K562 (cell line): ENCODE measurements around the gene PHPT1. TPM values are rescaled to one million over a fixed set of nuclear protein-coding genes. Genes with fewer than 3 reads are reported as not detected.
"Not testable (repeated sequence)": the region's sequence is repeated elsewhere in the genome, so short reads cannot be mapped to it uniquely, and the experiment has no call there.

Experiments used
- ATAC-seq: fragments of 200-7000 bp; cut with Tn5 transposase; 3 replicates; pipeline ENCODE4 v1.9.1; 2020; ENCODE audit warnings: moderate library complexity
- BruUV-seq: library from RNA; stranded (reverse); fragments of 400-500 nt; replicated peaks from 2 replicates; lab custom pipeline; 2021; lab: Mats Ljungman, UMichigan
- CTCF ChIA-PET: fragments of 300-600 bp; formaldehyde crosslinking; extraction: SDS; loops from one replicate; lab custom pipeline; 2021; ENCODE audit warnings: low intra/inter-chr PET ratio; lab: Yijun Ruan, JAX
- POLR2A ChIA-PET: fragments of 300-600, 350-650 bp; sonication (Branson Sonifier 250); formaldehyde crosslinking; extraction: SDS; loops from one replicate; lab custom pipeline; 2021; ENCODE audit warnings: antibody characterized with exemption, inconsistent platforms; lab: Yijun Ruan, JAX
- DNase-seq, 4 experiments: peaks; one replicate each; pipeline versions ENCODE4 v3.0.0 to v3.0.0-alpha.2; 2011 to 2018; ENCODE audit warnings: low spot score in 3 of 4, mixed read lengths in 3 of 4; ENCODE audit errors: extremely low read depth in 1 of 4
- FAIRE-seq: peaks from 2 replicates; lab custom pipeline; 2011; peaks lifted over from hg19 to GRCh38; lab: Jason Lieb, UNC
- H2AFZ ChIP-seq: 2 replicates; pipeline ENCODE4 v1.6.0; 2011; ENCODE audit warnings: low read depth, low read length, control low read depth, inconsistent platforms
- H3K27ac ChIP-seq: fragments of 200-600 bp; 3 replicates; pipeline ENCODE4 v1.8.0; 2011; ENCODE audit warnings: low read depth, mild to moderate bottlenecking, control low read depth, inconsistent platforms, low read length, moderate library complexity, mixed read lengths; ENCODE audit errors: extremely low read depth
- H3K27me3 ChIP-seq, 2 experiments: fragments of 300-600 bp in 1 of 2; 2 replicates in 1 of 2; 3 replicates in 1 of 2; pipeline versions ENCODE4 v1.6.0 to v1.8.0; 2011; ENCODE audit warnings: inconsistent platforms in 2 of 2, low read length in 2 of 2, mild to moderate bottlenecking in 1 of 2, mixed read lengths in 1 of 2, moderate library complexity in 1 of 2; ENCODE audit not compliant: control insufficient read depth in 2 of 2, insufficient read depth in 2 of 2
- H3K36me3 ChIP-seq: fragments of 300-600 bp; 3 replicates; pipeline ENCODE4 v1.8.0; 2011; ENCODE audit warnings: mild to moderate bottlenecking, low read length, inconsistent platforms; ENCODE audit not compliant: control insufficient read depth, insufficient read depth
- H3K4me1 ChIP-seq, 2 experiments: fragments of 200-600 bp in 1 of 2; replicated peaks in 1 of 2; 2 replicates in 1 of 2; 3 replicates in 1 of 2; pipeline versions ENCODE4 v1.5.1 to v1.8.0; 2011; ENCODE audit warnings: inconsistent platforms in 2 of 2, low read length in 2 of 2, mild to moderate bottlenecking in 1 of 2, mixed read lengths in 1 of 2, moderate library complexity in 1 of 2; ENCODE audit not compliant: control insufficient read depth in 2 of 2, insufficient read depth in 2 of 2
- H3K4me2 ChIP-seq: 2 replicates; pipeline ENCODE4 v1.6.1; 2011; ENCODE audit warnings: low read length, control low read depth, inconsistent platforms, mixed read lengths; ENCODE audit not compliant: insufficient read depth
- H3K4me3 ChIP-seq: fragments of 200-600 bp; sonication (generic), shearing (Covaris generic); 2 replicates; pipeline ENCODE4 v1.5.1; 2016; ENCODE audit warnings: control low read depth, inconsistent platforms
- H3K79me2 ChIP-seq: fragments of 200-600 bp; 3 replicates; pipeline ENCODE4 v1.8.0; 2011; ENCODE audit warnings: low read length, inconsistent platforms; ENCODE audit not compliant: control insufficient read depth, insufficient read depth
- H3K9ac ChIP-seq, 2 experiments: 2 replicates each; pipeline versions ENCODE4 v1.6.0 to v1.6.1; 2011; ENCODE audit warnings: low read depth in 2 of 2, low read length in 2 of 2, control low read depth in 1 of 2, inconsistent platforms in 1 of 2, mild to moderate bottlenecking in 1 of 2, mixed read lengths in 1 of 2; ENCODE audit not compliant: insufficient read depth in 1 of 2
- H3K9me1 ChIP-seq: one replicate; pipeline ENCODE4 v1.6.0; 2011; ENCODE audit warnings: inconsistent platforms, mild to moderate bottlenecking, low read length, moderate library complexity; ENCODE audit not compliant: control insufficient read depth, insufficient read depth
- H3K9me3 ChIP-seq: replicated peaks from 2 replicates; pipeline ENCODE4 v1.5.1; 2011; ENCODE audit warnings: low read depth, low read length, inconsistent platforms; ENCODE audit not compliant: control insufficient read depth, insufficient read depth
- H4K20me1 ChIP-seq: replicated peaks from 2 replicates; pipeline ENCODE4 v1.6.1; 2011; ENCODE audit warnings: low read length, inconsistent platforms, mixed read lengths; ENCODE audit not compliant: control insufficient read depth, insufficient read depth
- CEBPG ChIP-seq, 3 experiments: fragments of 200-800 bp in 1 of 3; sonication (Bioruptor generic) in 1 of 3; sonication (generic) in 1 of 3; formaldehyde crosslinking in 1 of 3; IDR thresholded peaks in 2 of 3; conservative IDR thresholded peaks in 1 of 3; 2 replicates each; pipeline versions ENCODE4 v1.6.1 to v1.8.0; 2016 to 2022; ENCODE audit warnings: missing compliant biosample characterization in 2 of 3, missing genetic modification characterization in 2 of 3, mild to moderate bottlenecking in 1 of 3, missing genetic modification reagents in 1 of 3
- FOXP4 ChIP-seq: sonication (generic); formaldehyde crosslinking; IDR thresholded peaks from 2 replicates; pipeline ENCODE4 v1.8.0; 2022; ENCODE audit warnings: mild to moderate bottlenecking, missing genetic modification reagents, borderline replicate concordance
- ZBTB17 ChIP-seq: fragments of 450-650 bp; formaldehyde crosslinking; IDR thresholded peaks from 2 replicates; pipeline ENCODE4 v1.4.0; 2020; ENCODE audit warnings: mild to moderate bottlenecking
- WGBS: fragments of 100-300 bp; shearing (Covaris generic); methylation state at CpG from one replicate; pipeline ENCODE4 v1.1.6; 2016; ENCODE audit warnings: low coverage, mixed read lengths; ENCODE audit not compliant: insufficient coverage; ENCODE audit errors: missing lambda C conversion rate; 5-methylcytosine and 5-hydroxymethylcytosine counted together
- in situ Hi-C: fragments of 300-500 bp; cut with MboI; formaldehyde crosslinking; loops from 4 replicates; pipeline ENCODE4 v1.15.0; 2018; ENCODE audit warnings: inconsistent platforms, mixed read lengths
- intact Hi-C: fragments of 100-400 bp; cut with micrococcal nuclease; formaldehyde crosslinking; loops from 2 replicates; pipeline ENCODE4 v1.14.2; 2022
- polyA plus RNA-seq, 8 experiments: library from polyadenylated mRNA; depleted of rRNA in 4 of 8; stranded (reverse) in 5 of 8; unstranded in 3 of 8; fragments of >200 nt; fragmentation: Nextera tagmentation in 2 of 8; fragmentation: Illumina TruSeq in 1 of 8; extraction: Ambion mirVana in 2 of 8; extraction: Trizol in 1 of 8; gene quantifications; 2 replicates each; pipeline versions ENCODE4 v1.2.1 to v1.2.3, GENCODE V29; 2011 to 2014; ENCODE audit warnings: inconsistent platforms in 1 of 8, missing spikeins in 1 of 8
- total RNA-seq, 7 experiments: library from RNA; depleted of rRNA in 6 of 7; stranded (reverse); fragments of >200 nt in 6 of 7; fragmentation: Illumina TruSeq in 2 of 7; extraction: Trizol in 2 of 7; gene quantifications; 2 replicates each; pipeline versions ENCODE4 v1.2.1 to v1.2.3, GENCODE V29; 2011 to 2021; ENCODE audit warnings: low replicate concordance in 1 of 7

The PHPT1 gene
- total and polyA plus RNA-seq, 9 of the 15 experiments (the other 6 are each of a cell fraction or from before 2014, with no cell fraction given) = 20.9 to 166 (median 129) TPM

- POLR2A ChIA-PET = interaction anchor here (1.2 to 2.2 kb wide), 3 partner anchors 13 to 22 kb away, joined by 3 to 15 read pairs (median 4); no protein-coding TSS in a partner anchor
- intact Hi-C loops; BruUV-seq; FAIRE-seq; H3K4me2 ChIP-seq; H2AFZ ChIP-seq; H3K9me3 ChIP-seq; H3K9ac ChIP-seq; in situ Hi-C loops; ATAC-seq; H3K36me3 ChIP-seq; H3K9me1 ChIP-seq; H4K20me1 ChIP-seq; H3K4me3 ChIP-seq; DNase-seq; H3K27me3 ChIP-seq; TF ChIP-seq CEBPG (CRISPR knock-in tag; IDR thresholded peaks at IDR 0.05): not testable (repeated sequence)
- CTCF ChIA-PET = interaction anchor here (0.6 kb wide), 1 partner anchor 74 kb away, joined by 3 read pairs; no protein-coding TSS in a partner anchor
- Histone ChIP-seq H3K27ac (peak overlapping the region; percentile 53; the same call in 1 of the 3 replicates), H3K4me1 (peaks cover 21 to 57% of the 10 kb centered on the region in 2 experiments), H3K79me2 (peaks cover 29% of the 10 kb centered on the region)
- peak in 1 of 2 experiments; percentile 9; a peak in 1 of 4 replicates for TF ChIP-seq CEBPG (tag; conservative IDR thresholded peaks at IDR 0.05 in 1 of 2, IDR thresholded peaks at IDR 0.05 in 1 of 2)
- 0 out of 2 replicates have a peak, but pooled peaks have one; percentile 6 for TF ChIP-seq ZBTB17
- TF ChIP-seq FOXP4 = peak; percentile 24; the same call in 1 of the 2 replicates
- WGBS = 84% methylated on average over 9 of the region's 9 CpGs
Measured at GRCh38 chr9:136882947-136883283, 33.7 kb downstream of the PHPT1 start.

- H3K27ac ChIP-seq, H3K9me3 ChIP-seq, H3K27me3 ChIP-seq, H3K4me2 ChIP-seq, H3K9ac ChIP-seq, ATAC-seq, H3K9me1 ChIP-seq, H2AFZ ChIP-seq, in situ Hi-C loops, intact Hi-C loops, DNase-seq, H3K4me3 ChIP-seq, BruUV-seq, H4K20me1 ChIP-seq, FAIRE-seq: not testable (repeated sequence)
- Histone ChIP-seq H3K36me3 (peaks cover 13% of the 10 kb centered on the region; the same call in 2 of the 3 replicates), H3K79me2 (peaks cover 37% of the 10 kb centered on the region), H3K4me1 (peaks cover 27 to 65% of the 10 kb centered on the region in 2 experiments)
- CTCF ChIA-PET = interaction anchor here (0.6 kb wide), 1 partner anchor 75 kb away, joined by 3 read pairs; no protein-coding TSS in a partner anchor
- WGBS = 89% methylated on average over 10 of the region's 10 CpGs
- POLR2A ChIA-PET = interaction anchor here (0.6 to 1.8 kb wide), 5 partner anchors 9 to 56 kb away, joined by 3 to 10 read pairs (median 4); no protein-coding TSS in a partner anchor
Measured at GRCh38 chr9:136883670-136884069, 34.5 kb downstream of the PHPT1 start.
